Measurements from ENCODE around the gene OTOP2. TPM values are rescaled to one million over a fixed set of nuclear protein-coding genes. Genes with fewer than 3 reads are reported as not detected.

Gene OTOP2
- total RNA-seq, 4 donors from 2014 or later, result not detected

DNA sequence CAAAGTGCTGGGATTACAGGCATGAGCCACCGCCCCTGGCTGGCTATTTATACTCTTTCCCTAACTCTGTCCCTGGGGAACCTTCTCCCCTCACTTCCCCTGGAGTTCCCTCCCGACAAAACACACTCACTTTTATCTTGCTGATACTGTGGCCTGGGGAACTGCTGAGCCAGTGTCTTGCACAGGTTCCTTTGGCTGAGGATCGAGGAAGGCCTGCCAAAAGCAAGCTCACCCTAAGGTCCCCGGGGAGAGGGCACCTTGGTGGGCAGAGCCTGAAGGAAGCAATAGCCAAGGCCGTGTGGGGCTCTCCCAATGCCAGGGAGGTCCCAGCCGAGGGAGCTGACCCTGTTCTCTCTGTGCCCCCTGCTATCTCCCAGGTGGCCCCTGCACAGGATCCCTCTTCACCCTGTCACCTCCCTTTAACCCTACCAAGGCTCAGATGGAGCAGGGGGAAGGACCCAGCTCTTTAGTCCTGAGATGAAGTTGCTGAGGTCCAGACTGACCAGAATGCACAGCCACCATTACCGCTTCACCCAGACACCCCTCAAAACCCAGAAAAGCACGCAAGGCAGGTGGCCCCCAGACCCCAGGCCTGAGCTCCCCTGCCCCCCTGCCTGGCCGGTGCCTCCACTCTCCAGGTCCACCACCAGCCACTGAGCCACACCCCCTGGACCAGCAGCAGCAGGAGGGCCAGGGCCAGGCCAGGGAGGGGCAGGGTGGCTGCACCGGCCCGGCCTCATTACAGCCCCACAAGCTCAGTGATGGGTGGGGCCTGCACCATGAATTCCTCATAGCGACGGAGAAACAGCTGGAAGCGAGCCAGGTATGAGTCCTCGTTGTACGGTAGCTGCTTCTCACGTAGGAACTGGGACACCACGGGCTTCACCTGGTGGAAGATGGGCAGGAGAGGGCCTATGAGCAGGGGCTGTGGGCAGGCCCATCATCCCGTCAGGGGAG is 46.2 kb upstream of the OTOP2 start:
- Histone ChIP-seq H3K27me3 (no peaks in the 10 kb centered on the region), H3K36me3 (no peaks in the 10 kb centered on the region), H3K9me3 (no peaks in the 10 kb centered on the region), H3K4me1 (peaks cover 14 to 31% of the 10 kb centered on the region in 2 donors), H3K27ac (peak overlapping the region; percentile 80 to 95 (median 81)), H3K4me3 (replicated peaks in 1 of 3) (no peak overlapping the region)
- WGBS, 2 donors, result 34 to 39% methylated on average over 9 to 12 of the region's 19 CpGs
- intact Hi-C loops (cut with DNase I), result no loop called here
- no peak for TF ChIP-seq CTCF (IDR thresholded peaks at IDR 0.05)
- no peak for TF ChIP-seq POLR2A (IDR thresholded peaks at IDR 0.05)
- peak; percentile 83 to 86 for DNase-seq

GRCh38 chr17:74878658-74879057 is 45.4 kb upstream of the OTOP2 start:
- Histone ChIP-seq H3K9me3 (no peaks in the 10 kb centered on the region), H3K27ac (no peak overlapping the region), H3K27me3 (no peaks in the 10 kb centered on the region), H3K36me3 (no peaks in the 10 kb centered on the region), H3K4me1 (peaks cover 14 to 30% of the 10 kb centered on the region in 2 donors), H3K4me3 (replicated peaks in 1 of 3) (no peak overlapping the region)
- DNase-seq, result no peak
- 83 to 91% methylated on average over 2 of the region's 2 CpGs for WGBS, 2 donors
- intact Hi-C loops (cut with DNase I), result no loop called here
- TF ChIP-seq POLR2A (IDR thresholded peaks at IDR 0.05), result no peak
- no peak for TF ChIP-seq CTCF (IDR thresholded peaks at IDR 0.05)

DNA sequence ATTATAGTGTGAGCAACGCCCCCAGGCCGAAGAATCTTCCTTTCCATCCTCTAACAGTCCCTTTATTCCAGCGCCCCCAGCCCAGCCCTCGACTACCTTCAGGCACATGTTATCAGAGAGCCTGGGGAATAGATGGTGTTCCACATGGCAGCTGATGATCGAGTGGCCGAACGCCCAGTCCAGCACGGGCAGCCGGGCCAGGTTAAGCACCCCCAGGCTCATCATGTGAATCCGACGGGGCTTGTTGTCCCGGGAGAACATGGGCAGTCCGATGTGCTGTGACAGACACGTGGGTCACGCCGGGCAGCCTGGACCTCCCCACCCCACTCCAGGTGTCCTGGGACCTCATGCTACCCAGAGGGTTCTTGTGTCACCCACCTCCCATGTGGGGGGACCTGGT is 44.8 kb upstream of the OTOP2 start:
- 86 to 91% methylated on average over 4 to 5 of the region's 16 CpGs for WGBS, 2 donors
- peaks cover 14 to 24% of the 10 kb centered on the region in 2 donors for H3K4me1 ChIP-seq
- no peaks in the 10 kb centered on the region for H3K36me3 ChIP-seq
- H3K27ac ChIP-seq, result no peak overlapping the region
- intact Hi-C loops (cut with DNase I), result no loop called here
- H3K9me3 ChIP-seq, result no peaks in the 10 kb centered on the region
- no peak for DNase-seq
- H3K4me3 ChIP-seq (replicated peaks in 1 of 3), result no peak overlapping the region
- no peaks in the 10 kb centered on the region for H3K27me3 ChIP-seq
- TF ChIP-seq POLR2A (IDR thresholded peaks at IDR 0.05), result no peak
- TF ChIP-seq CTCF (IDR thresholded peaks at IDR 0.05), result no peak

GRCh38 chr17:74881073-74881472 is 43.0 kb upstream of the OTOP2 start:
- TF ChIP-seq POLR2A (IDR thresholded peaks at IDR 0.05), result no peak
- TF ChIP-seq CTCF (IDR thresholded peaks at IDR 0.05), result no peak
- no peak overlapping the region for H3K4me3 ChIP-seq (replicated peaks in 1 of 3)
- H3K36me3 ChIP-seq, result no peaks in the 10 kb centered on the region
- no peak overlapping the region for H3K27ac ChIP-seq
- peaks cover 14 to 24% of the 10 kb centered on the region in 2 donors for H3K4me1 ChIP-seq
- 70 to 79% methylated on average over 5 to 10 of the region's 11 CpGs for WGBS, 2 donors
- DNase-seq, result no peak
- no peaks in the 10 kb centered on the region for H3K27me3 ChIP-seq
- H3K9me3 ChIP-seq, result no peaks in the 10 kb centered on the region
- intact Hi-C loops (cut with DNase I), result no loop called here

Measured in thyroid gland (tissue), 4 donors.